ENCODE results near the gene ECM1. TPM values are rescaled to one million over a fixed set of nuclear protein-coding genes. Genes with fewer than 3 reads are reported as not detected.
A peak's percentile ranks its signal among the peaks of the same experiment; 100 is the strongest.

ECM1 gene
- total and polyA plus RNA-seq, 8 donors = 1.9 to 65.2 (median 3.3) TPM

DNA sequence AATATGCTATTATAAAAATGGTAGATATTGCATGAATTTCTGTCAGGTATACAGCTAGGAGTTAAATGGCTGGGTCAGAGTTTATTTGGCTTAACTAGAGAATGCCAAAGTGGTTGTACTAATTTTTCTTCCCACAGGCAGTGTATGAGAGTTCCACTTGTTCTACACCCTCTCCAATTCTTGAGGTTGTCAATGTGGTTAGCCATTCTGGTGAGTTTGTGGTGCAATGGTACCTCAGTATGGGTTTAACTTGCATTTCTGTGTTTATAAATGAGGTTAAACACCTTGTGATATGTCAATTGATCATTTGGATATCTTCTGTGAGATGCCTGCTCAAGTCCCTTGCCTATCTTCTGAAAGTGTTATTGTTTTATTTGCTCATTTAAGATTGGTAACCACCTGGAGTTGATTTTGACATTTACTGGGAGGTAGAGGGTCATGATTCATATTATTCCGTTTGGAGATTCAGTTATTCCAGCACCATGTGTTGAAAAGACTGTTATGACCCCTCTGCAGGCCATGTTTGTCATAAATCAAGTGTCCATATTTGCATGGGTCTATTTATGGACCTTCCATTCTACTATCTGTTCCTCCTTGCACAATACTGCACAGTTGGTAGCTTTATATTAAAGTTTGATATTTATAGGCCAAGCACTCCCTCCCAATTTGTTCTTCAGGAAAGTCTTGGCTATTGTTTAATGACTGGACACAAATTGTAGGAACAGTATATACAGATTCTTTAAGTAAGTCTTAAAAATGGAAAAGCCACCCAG lies 13.5 kb downstream of the ECM1 start:
- no peaks in the 10 kb centered on the region for H3K9me3 ChIP-seq
- ATAC-seq (no peak), DNase-seq (no peak)
- H3K27ac ChIP-seq = no peak overlapping the region
- H3K4me1 ChIP-seq = peaks cover 2 to 4% of the 10 kb centered on the region in 2 donors
- intact Hi-C loops (cut with DNase I) = loop anchor here in 1 of 2 donors (10.0 kb wide), 1 partner anchor 47 kb away; no protein-coding TSS in a partner anchor
- no peaks in the 10 kb centered on the region for H3K27me3 ChIP-seq
- no peak for TF ChIP-seq CTCF (IDR thresholded peaks at IDR 0.05)
- H3K36me3 ChIP-seq = no peaks in the 10 kb centered on the region
- H3K4me3 ChIP-seq = no peak overlapping the region

DNA sequence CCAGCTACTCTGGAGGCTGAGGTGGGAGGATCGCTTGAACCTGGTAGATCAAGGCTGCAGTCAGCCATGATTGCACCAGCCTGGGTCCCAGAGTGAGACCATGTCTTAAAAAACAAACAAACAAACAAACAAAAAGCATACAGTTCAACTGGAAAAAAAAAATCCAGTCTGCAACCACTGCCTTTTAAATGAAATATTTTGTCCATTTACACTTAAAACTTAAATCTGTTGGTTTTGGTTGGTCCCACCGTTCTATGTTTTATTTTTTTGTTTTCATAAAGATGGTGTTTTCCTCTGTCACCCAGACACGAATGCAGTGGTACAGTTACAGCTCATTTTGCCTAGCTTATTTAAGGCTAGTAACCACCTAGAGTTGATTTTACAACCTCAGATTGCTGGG lies 17.4 kb downstream of the ECM1 start:
- Histone ChIP-seq H3K4me3 (no peak overlapping the region), H3K27ac (no peak overlapping the region), H3K36me3 (no peaks in the 10 kb centered on the region), H3K27me3 (no peaks in the 10 kb centered on the region), H3K9me3 (no peaks in the 10 kb centered on the region), H3K4me1 (no peaks in the 10 kb centered on the region)
- no peak for DNase-seq
- no peak for TF ChIP-seq CTCF (IDR thresholded peaks at IDR 0.05)
- intact Hi-C loops (cut with DNase I) = loop anchor here in 1 of 2 donors (10.0 kb wide), 1 partner anchor 51 kb away; no protein-coding TSS in a partner anchor
- ATAC-seq = no peak

DNA sequence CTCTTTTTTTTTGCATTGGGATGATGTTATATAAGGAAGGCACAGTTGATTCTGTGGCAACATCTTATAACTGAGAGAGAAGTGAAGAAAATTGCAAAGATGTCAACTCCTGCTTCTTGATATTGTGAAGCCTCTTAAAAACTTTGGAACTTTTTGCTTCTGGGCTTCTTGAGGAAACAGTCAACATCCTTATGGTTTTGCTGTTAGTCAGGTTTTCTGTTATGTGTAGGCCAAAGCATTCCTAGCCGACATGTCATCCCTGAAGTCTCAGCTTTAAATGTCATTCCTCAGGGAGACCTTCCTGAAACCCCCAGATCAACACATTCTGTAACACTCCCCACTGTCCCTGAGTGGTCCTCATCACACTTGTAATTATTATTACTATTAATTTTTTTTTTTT lies 20.3 kb downstream of the ECM1 start:
- Histone ChIP-seq H3K9me3 (no peaks in the 10 kb centered on the region), H3K27me3 (no peaks in the 10 kb centered on the region), H3K4me1 (peaks cover 0 to 6% of the 10 kb centered on the region in 2 donors), H3K27ac (no peak overlapping the region), H3K4me3 (no peak overlapping the region), H3K36me3 (no peaks in the 10 kb centered on the region)
- no peak for TF ChIP-seq CTCF (IDR thresholded peaks at IDR 0.05)
- intact Hi-C loops (cut with DNase I) = loop anchor here in 1 of 2 donors (10.0 kb wide), 1 partner anchor 53 kb away; no protein-coding TSS in a partner anchor
- DNase-seq = no peak
- ATAC-seq = no peak

GRCh38 chr1:150529017-150529416 lies 21.1 kb downstream of the ECM1 start:
- DNase-seq (peak in 2 of 4 donors; percentile 40 to 69), ATAC-seq (peak; percentile 67)
- H3K36me3 ChIP-seq = no peaks in the 10 kb centered on the region
- no peaks in the 10 kb centered on the region for H3K27me3 ChIP-seq
- peaks cover 0 to 6% of the 10 kb centered on the region in 2 donors for H3K4me1 ChIP-seq
- H3K4me3 ChIP-seq = no peak overlapping the region
- intact Hi-C loops (cut with DNase I) = loop anchor here in 1 of 2 donors (10.0 kb wide), 1 partner anchor 54 kb away; no protein-coding TSS in a partner anchor
- TF ChIP-seq CTCF (IDR thresholded peaks at IDR 0.05) = no peak
- no peaks in the 10 kb centered on the region for H3K9me3 ChIP-seq
- no peak overlapping the region for H3K27ac ChIP-seq

GRCh38 chr1:150530491-150531159 lies 22.7 kb downstream of the ECM1 start:
- intact Hi-C loops (cut with DNase I) = no loop called here
- H3K36me3 ChIP-seq = no peaks in the 10 kb centered on the region
- no peak overlapping the region for H3K27ac ChIP-seq
- no peak for ATAC-seq
- H3K4me1 ChIP-seq = peaks cover 0 to 6% of the 10 kb centered on the region in 2 donors
- H3K27me3 ChIP-seq = no peaks in the 10 kb centered on the region
- DNase-seq = peak in 1 of 4 donors; percentile 45
- H3K9me3 ChIP-seq = no peaks in the 10 kb centered on the region
- no peak for TF ChIP-seq CTCF (IDR thresholded peaks at IDR 0.05)
- no peak overlapping the region for H3K4me3 ChIP-seq

Data from left lung (tissue), 10 donors.